ENCODE results near the gene PIWIL4. TPM values are rescaled to one million over a fixed set of nuclear protein-coding genes. Genes with fewer than 3 reads are reported as not detected.

The PIWIL4 gene
- total RNA-seq, 1 donor from 2014 or later, result 0.62 TPM

GRCh38 chr11:94525546-94526324 lies 41.4 kb upstream of the PIWIL4 start:
- intact Hi-C loops (cut with micrococcal nuclease), result no loop called here
- no peaks in the 10 kb centered on the region for H3K36me3 Mint-ChIP-seq (ENCODE audit: low read depth)
- no peak overlapping the region for H3K4me3 Mint-ChIP-seq
- POLR2A ChIA-PET, result interaction anchor here (0.6 kb wide), 1 partner anchor 81 kb away, joined by 4 read pairs; no protein-coding TSS in a partner anchor
- H3K9me3 Mint-ChIP-seq, result no peaks in the 10 kb centered on the region
- no peak for DNase-seq
- no peaks in the 10 kb centered on the region for H3K4me1 Mint-ChIP-seq
- CTCF ChIA-PET, result no interaction called here
- ATAC-seq (ENCODE audit: low read depth), result no peak
- TF ChIP-seq CTCF (IDR thresholded peaks at IDR 0.05), result no peak
- H3K27me3 Mint-ChIP-seq, result peaks cover 40% of the 10 kb centered on the region
- no peak overlapping the region for H3K27ac Mint-ChIP-seq

- CTCF ChIA-PET, result interaction anchor here (0.6 kb wide), 1 partner anchor 10 kb away, joined by 3 read pairs; no protein-coding TSS in a partner anchor
- ATAC-seq (ENCODE audit: low read depth), result no peak
Observed at GRCh38 chr11:94526645-94527438, 40.3 kb upstream of the PIWIL4 start.

GRCh38 chr11:94528551-94528950 lies 38.6 kb upstream of the PIWIL4 start:
- no peaks in the 10 kb centered on the region for H3K36me3 Mint-ChIP-seq (ENCODE audit: low read depth)
- no peaks in the 10 kb centered on the region for H3K4me1 Mint-ChIP-seq
- H3K9me3 Mint-ChIP-seq, result no peaks in the 10 kb centered on the region
- ChIA-PET POLR2A (no interaction called here), CTCF (no interaction called here)
- no peak for TF ChIP-seq CTCF (IDR thresholded peaks at IDR 0.05)
- intact Hi-C loops (cut with micrococcal nuclease), result no loop called here
- H3K27ac Mint-ChIP-seq, result no peak overlapping the region
- no peak for DNase-seq
- H3K4me3 Mint-ChIP-seq, result no peak overlapping the region
- no peak for ATAC-seq (ENCODE audit: low read depth)
- H3K27me3 Mint-ChIP-seq, result peaks cover 40% of the 10 kb centered on the region

More at GRCh38 chr11:94526645-94527438, 40.3 kb upstream of the PIWIL4 start:
- intact Hi-C loops (cut with micrococcal nuclease), result no loop called here
- POLR2A ChIA-PET, result no interaction called here
- H3K9me3 Mint-ChIP-seq, result no peaks in the 10 kb centered on the region
- no peaks in the 10 kb centered on the region for H3K36me3 Mint-ChIP-seq (ENCODE audit: low read depth)
- no peak for DNase-seq
- no peaks in the 10 kb centered on the region for H3K4me1 Mint-ChIP-seq
- no peak overlapping the region for H3K4me3 Mint-ChIP-seq
- H3K27ac Mint-ChIP-seq, result no peak overlapping the region
- H3K27me3 Mint-ChIP-seq, result peaks cover 45% of the 10 kb centered on the region
- TF ChIP-seq CTCF (IDR thresholded peaks at IDR 0.05), result no peak

GRCh38 chr11:94532211-94532610 lies 35.0 kb upstream of the PIWIL4 start:
- POLR2A ChIA-PET, result no interaction called here

More at GRCh38 chr11:94532211-94532610, 35.0 kb upstream of the PIWIL4 start:
- H3K27me3 Mint-ChIP-seq, result peaks cover 26% of the 10 kb centered on the region
- no peaks in the 10 kb centered on the region for H3K4me1 Mint-ChIP-seq
- H3K36me3 Mint-ChIP-seq (ENCODE audit: low read depth), result no peaks in the 10 kb centered on the region
- ATAC-seq (ENCODE audit: low read depth) (no peak), DNase-seq (no peak)
- H3K4me3 Mint-ChIP-seq, result no peak overlapping the region
- no peak for TF ChIP-seq CTCF (IDR thresholded peaks at IDR 0.05)
- intact Hi-C loops (cut with micrococcal nuclease), result no loop called here
- no peaks in the 10 kb centered on the region for H3K9me3 Mint-ChIP-seq
- CTCF ChIA-PET, result no interaction called here
- no peak overlapping the region for H3K27ac Mint-ChIP-seq
